Suprapubic skin (tissue), 3 donors: Measurements from ENCODE around the gene TMEM150B.

Experiments used
- POLR2A ChIP-seq, 2 donors: fragments of 450-650 bp; IDR thresholded peaks; one replicate each; pipeline ENCODE4 v1.6.1; 2017; ENCODE audit warnings: antibody characterized with exemption in 2 of 2, mild to moderate bottlenecking in 2 of 2, moderate library complexity in 2 of 2
- TF ChIP-seq, protein P1 (sequence below), 2 donors: fragments of 200-600 bp in 1 of 2; fragments of 450-650 bp in 1 of 2; sonication (generic) in 1 of 2; IDR thresholded peaks; one replicate each; pipeline ENCODE4 v1.5.1; 2016 to 2019; ENCODE audit warnings: antibody characterized with exemption in 2 of 2, mild to moderate bottlenecking in 1 of 2, moderate library complexity in 1 of 2

DNA sequence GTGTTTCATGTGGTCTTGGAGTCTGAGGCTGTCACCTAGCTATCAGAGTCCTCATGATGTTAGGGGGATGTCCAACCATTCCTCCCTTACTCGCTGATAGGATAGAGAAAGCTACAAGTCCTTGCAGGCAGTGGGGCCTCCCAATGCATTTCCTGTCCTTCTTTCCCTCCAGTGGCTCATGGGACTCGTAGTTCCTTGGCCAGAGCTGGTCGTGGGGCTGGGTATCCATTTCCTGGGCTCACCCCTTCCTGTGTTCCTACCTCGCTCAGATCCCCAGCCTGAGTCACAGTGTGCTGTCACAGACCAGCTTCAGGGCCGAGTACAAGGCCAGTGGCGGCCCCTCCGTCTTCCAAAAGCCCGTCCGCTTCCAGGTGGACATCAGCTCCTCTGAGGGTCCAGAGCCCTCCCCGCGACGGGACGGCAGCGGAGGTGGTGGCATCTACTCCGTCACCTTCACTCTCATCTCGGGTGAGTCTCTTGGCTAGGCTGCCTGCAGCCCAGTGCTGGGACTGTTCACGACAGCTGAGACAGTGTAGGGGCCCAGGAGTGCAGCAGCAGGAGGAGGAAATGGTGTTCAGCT, 19.1 kb downstream of the TMEM150B start:
- TF ChIP-seq, protein P1, sequence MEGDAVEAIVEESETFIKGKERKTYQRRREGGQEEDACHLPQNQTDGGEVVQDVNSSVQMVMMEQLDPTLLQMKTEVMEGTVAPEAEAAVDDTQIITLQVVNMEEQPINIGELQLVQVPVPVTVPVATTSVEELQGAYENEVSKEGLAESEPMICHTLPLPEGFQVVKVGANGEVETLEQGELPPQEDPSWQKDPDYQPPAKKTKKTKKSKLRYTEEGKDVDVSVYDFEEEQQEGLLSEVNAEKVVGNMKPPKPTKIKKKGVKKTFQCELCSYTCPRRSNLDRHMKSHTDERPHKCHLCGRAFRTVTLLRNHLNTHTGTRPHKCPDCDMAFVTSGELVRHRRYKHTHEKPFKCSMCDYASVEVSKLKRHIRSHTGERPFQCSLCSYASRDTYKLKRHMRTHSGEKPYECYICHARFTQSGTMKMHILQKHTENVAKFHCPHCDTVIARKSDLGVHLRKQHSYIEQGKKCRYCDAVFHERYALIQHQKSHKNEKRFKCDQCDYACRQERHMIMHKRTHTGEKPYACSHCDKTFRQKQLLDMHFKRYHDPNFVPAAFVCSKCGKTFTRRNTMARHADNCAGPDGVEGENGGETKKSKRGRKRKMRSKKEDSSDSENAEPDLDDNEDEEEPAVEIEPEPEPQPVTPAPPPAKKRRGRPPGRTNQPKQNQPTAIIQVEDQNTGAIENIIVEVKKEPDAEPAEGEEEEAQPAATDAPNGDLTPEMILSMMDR (IDR thresholded peaks at IDR 0.05) = no peak
- TF ChIP-seq POLR2A (IDR thresholded peaks at IDR 0.05) = no peak
